Mammary epithelial cell (primary cell): ENCODE data around the gene BMERB1.
"Not testable (repeated sequence)": the region's sequence is repeated elsewhere in the genome, so short reads cannot be mapped to it uniquely, and the experiment has no call there.

Source experiments
- CTCF ChIP-seq, 2 donors: IDR thresholded peaks in 1 of 2; conservative IDR thresholded peaks in 1 of 2; 2 replicates each; pipeline ENCODE4 v1.5.1; 2011 to 2012; ENCODE audit warnings: inconsistent platforms in 2 of 2, low read length in 2 of 2, mild to moderate bottlenecking in 2 of 2, control low read depth in 1 of 2, low read depth in 1 of 2; ENCODE audit not compliant: insufficient read depth in 1 of 2; ENCODE audit errors: extremely low read depth in 1 of 2
- EZH2 ChIP-seq: IDR thresholded peaks from 2 replicates; pipeline ENCODE4 v1.6.1; 2012; ENCODE audit warnings: low read length, inconsistent platforms, borderline replicate concordance

GRCh38 chr16:15607221-15607699 is 172.9 kb downstream of the BMERB1 start:
- not testable (repeated sequence) for TF ChIP-seq CTCF (conservative IDR thresholded peaks at IDR 0.05 in 1 of 2, IDR thresholded peaks at IDR 0.05 in 1 of 2; ENCODE audit: extremely low read depth in 1 of 2, insufficient read depth in 1 of 2, low read depth in 1 of 2, low read length in 2 of 2); EZH2
